Activated T-cell treated with anti-CD3 and anti-CD28 coated beads for 48 hours (primary cell): Measurements from ENCODE around the gene SPPL2B.

Experiments used
- DNase-seq: peaks from one replicate; pipeline ENCODE4 v3.0.0-alpha.2; 2020; ENCODE audit warnings: low read depth

The SPPL2B gene

DNA sequence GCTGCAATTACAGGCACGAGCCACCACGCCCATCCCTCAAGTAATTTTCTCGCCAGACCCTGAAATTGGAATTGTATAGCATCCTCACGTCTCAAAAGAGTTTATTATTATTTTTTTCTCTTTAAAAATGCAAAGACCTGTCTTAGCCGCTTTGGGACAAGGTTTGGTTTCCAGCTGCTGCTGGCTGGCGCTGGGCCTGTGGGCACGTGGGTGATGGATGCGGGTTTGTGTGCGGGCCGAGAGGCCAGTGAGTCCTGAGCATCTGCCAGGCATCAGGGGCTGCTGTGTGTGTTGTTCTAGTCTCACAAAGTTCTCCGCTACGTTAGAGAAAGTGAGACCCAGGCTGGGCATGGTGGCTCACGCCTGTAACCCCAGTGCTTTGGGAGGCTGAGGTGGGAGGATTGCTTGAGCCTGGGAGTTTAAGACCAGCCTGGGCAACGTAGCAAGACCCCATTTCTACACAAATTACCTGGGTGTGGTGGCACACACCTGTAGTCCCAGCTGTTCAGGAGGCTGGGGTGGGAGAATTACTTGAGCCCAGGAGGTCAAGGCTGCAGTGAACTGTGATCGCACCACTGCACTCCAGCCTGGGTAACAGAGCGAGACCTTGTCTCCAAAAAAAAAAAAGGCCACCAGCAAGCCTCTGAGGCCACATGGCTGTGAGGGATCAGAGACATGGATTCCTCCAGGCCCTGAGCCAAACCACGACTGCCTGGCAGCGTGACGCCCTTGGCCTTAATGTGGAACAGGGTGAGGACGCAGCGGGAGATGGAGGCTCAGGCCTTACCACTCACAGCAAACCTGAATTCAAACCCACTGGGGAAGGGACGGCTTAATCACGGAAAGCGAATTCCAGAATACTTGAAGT is 26.9 kb downstream of the SPPL2B start:
- DNase-seq = no peak

DNA sequence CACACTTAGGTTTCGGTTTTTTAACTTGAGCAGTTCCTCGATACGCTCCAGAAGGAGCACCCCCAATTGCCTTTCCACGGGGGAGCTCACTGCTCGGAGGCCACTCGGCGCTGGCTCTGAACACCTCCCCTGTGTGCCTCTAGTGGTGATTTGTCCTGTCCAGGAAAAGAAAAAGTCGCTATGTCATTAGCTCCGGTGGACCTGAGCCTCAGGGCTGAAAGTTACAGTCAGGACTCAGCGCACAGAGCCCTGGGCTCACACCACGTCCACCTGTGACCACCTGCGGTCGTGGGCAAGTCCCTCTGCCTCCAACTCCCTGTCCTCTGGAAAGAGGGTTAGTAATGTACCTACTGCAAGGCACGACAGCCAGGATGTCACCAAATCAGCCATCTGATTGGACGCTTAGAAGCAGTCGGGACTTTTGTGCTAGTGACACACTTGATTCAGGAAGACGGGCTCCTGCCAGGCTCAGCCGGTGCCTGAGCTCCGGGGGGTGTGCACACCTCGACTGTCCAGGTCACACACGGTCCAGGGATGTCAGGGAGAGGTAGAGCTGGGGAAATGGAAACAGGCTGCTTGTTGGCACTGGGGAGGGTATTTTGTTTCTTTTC is 27.7 kb downstream of the SPPL2B start:
- DNase-seq = no peak

GRCh38 chr19:2357279-2358206 is 29.1 kb downstream of the SPPL2B start:
- DNase-seq = no peak

GRCh38 chr19:2358548-2359173 is 30.2 kb downstream of the SPPL2B start:
- DNase-seq = no peak

DNA sequence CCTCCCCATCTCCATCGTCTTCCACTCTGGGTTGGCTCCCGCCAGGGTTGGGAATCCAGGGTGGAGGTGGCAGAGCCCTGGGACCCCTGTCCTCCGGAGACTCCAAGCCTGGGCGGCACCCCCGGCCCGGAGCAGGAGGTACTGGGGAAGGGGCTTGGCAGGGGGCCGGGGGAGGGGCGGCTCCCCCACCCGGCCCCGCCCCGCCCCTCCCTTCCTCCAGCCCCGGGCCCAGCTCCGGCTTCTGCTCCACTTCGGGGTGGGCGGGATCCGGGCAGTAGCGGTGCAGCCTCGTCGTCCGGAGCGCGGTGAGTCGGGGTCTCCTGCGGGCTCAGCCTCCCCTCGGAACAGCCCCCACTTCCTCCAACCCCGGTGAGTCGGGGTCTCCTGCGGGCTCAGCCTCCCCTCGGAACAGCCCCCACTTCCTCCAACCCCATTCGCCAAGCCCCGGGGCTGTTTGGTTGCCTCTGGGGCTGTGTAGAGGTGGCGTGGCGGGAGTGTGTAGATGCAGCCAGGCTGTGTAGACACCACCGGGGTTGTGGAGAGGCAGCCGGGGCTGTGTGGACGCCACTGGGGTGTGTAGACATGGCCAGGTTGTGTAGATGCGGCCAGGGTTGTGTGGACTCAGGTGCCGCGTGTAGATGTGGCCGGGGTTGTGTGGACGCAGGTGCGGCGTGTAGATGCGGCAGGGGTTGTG is 31.7 kb downstream of the SPPL2B start, which contains the start of gene TMPRSS9:
TMPRSS9 (plus strand) TSS at position 274 of the 694 bp plus-strand sequence. CDS start 29,521 bp downstream, outside the sequence.
- DNase-seq = no peak

DNA sequence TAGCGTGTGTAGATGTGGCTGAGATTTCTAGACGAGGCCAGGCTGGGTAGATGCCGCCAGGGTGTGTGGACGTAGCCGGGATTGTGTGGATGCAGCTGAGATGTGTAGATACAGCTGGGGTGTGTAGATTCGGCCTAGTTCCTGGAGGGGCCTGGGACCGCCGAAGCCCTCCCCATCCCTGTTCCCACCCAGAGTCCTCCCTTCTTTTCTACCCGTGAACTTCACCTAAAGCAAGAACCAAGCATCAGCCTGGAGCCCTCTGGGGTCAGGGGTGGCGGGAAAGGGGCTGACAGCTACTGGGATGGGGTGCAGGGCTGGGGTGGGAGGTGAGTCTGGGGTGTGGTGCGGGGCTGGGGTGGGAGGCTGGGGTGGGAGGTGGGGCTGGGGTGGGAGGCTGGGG is 32.3 kb downstream of the SPPL2B start:
- DNase-seq = no peak

GRCh38 chr19:2361246-2362045 is 33.0 kb downstream of the SPPL2B start:
- no peak for DNase-seq

DNA sequence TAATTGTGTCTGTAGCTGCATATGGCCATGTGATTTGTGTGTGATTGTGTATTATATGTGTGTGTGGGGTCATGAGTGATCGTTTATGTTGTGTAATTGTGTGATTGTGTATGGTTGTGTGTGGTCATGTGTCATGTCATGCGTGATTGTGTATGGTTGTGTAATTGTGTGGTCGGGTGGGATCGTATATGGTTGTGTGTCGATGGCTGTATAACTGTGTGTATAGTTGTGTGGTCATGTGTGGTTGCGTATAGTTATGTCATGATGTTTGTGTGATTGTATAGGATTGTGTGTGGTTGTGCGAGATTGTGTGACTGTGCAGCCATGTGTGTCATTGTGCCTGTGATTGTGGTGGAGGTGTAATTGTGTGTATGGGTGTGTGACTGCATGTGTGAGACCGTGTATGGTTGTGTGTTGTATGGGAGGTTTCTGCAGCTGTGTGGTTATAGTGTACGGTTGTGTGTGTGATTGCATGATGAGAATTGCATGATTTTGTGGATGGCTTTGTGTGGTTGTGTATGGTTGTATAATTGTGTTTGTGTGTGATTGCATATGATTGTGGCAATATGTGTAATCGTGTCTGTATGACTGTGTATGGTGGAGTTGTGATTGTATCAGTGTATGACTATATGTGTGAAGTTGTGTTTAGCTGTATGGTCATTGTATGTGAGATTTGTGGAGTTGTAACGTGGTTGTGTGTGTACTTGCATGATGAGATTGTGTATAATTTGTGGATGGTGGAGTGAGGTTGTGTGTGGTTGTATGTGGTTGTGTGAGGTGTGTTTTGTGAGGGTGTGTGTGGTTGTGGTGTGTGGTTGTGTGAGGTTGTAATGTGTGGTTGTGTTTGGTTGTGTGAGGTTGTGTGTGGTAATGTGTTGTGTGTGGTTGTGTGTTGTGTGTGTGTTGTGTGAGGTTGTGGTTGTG is 33.8 kb downstream of the SPPL2B start:
- no peak for DNase-seq

DNA sequence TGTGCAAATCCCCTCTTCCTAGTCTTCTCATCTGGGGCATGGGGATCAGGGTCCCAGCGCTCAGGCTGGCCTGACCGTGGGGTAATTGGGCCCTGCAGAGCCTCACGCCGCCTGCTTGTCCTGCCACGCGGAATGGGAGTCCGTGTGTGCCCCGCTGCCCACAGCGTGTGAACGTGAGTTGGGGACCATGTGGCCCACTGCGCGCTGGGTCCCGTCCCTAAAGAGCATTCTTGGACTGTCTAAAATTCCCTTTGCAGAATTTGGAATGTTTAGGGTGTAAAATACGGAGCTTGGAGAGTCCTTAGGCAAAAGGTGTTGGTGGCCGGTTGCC is 34.5 kb downstream of the SPPL2B start:
- DNase-seq = no peak

GRCh38 chr19:2363419-2363818 is 34.9 kb downstream of the SPPL2B start:
- no peak for DNase-seq

- DNase-seq = no peak
Measured at GRCh38 chr19:2365201-2365970, 36.9 kb downstream of the SPPL2B start.

DNA sequence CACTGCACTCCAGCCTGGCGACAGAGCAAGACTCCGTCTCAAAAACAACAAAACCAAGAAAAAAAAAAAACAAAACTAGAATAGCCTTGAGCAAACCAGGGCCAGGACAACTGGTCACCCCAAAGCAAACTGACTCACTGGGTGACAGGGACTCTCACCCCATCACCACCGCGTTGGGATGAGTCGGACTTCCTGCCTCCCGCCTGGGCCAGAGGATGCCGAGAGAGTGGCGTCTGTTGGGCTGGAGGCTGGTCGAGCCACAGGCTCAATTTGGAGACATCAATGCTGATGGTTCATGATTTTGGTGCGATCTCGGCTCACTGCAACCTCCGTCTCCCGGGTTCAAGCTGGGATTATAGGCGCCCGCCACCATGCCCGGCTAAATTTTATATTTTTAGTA is 43.2 kb downstream of the SPPL2B start:
- no peak for DNase-seq

GRCh38 chr19:2372076-2372612 is 43.7 kb downstream of the SPPL2B start:
- no peak for DNase-seq

DNA sequence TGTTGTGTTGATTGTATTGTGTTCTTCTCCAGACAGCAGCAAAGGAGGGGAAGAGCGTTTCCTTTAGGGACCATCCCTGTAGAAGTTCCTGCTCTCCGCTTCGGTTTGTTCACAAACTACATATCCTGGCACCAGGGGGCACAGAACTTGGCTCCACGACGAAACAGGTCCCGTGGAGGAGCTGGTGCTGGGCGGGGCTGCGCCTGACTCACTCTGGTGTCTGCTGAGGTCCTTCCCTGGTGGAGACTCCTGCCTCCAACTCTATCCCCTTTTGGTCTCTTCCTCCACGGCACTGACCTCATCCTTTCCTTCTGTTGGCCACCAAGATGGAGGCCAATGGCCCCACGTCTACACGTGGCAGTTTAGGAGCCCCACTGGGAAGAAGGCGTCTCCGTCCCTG is 46.3 kb downstream of the SPPL2B start:
- DNase-seq = no peak

- DNase-seq = no peak
Measured at GRCh38 chr19:2375353-2376121, 47.1 kb downstream of the SPPL2B start.

DNA sequence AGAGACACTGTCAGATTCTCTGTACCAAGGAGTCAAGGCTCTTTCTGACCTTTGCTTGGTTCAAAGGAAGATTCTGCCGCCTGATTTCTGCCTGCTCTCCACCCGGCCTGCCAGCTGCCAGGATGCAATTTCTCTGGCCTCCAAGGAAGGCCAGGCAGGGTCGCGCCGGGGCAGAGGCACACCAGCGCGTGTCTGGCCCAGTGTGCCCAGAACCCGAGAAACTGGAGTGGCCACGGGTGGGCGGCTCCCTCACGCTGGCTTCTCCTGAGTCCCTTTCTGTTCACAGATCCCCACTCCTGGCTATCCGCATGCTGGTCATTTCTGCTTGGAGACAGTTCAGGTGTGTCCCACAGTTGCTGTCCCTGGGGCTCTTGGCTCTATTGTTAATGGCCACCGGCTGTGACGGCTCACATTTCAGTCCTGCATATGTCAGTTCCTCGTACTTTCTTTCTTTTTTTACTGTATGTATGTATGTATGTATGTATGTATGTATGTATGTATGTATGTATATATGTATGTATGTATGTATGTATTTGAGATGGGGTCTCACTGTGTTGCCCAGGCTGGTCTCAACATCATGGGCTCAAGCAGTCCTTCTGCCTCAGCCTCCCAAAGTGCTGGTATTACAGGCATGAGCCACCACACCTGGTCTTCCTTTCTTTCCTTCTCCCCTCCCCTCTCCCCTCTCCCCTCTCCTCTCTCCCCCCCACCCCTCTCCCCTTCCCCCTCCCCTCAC is 48.5 kb downstream of the SPPL2B start:
- no peak for DNase-seq

GRCh38 chr19:2380567-2380966 is 52.1 kb downstream of the SPPL2B start:
- no peak for DNase-seq
